Measurements from ENCODE around the gene ADCYAP1R1. TPM values are rescaled to one million over a fixed set of nuclear protein-coding genes. Genes with fewer than 3 reads are reported as not detected.

The ADCYAP1R1 gene
- total and polyA plus RNA-seq, 3 donors from 2014 or later = 3.2 to 4.8 (median 4.3) TPM

- Histone ChIP-seq H3K9me3 (no peaks in the 10 kb centered on the region), H3K4me1 (peaks cover 24% of the 10 kb centered on the region), H3K36me3 (ENCODE audit: low read depth, missing control alignments) (no peaks in the 10 kb centered on the region), H3K27ac (no peak overlapping the region), H3K27me3 (no peaks in the 10 kb centered on the region), H3K4me3 (no peak overlapping the region)
- TF ChIP-seq CTCF (IDR thresholded peaks at IDR 0.05) (no peak), POLR2A (IDR thresholded peaks at IDR 0.05) (no peak)
- intact Hi-C loops (cut with DNase I; ENCODE audit: low total_unique reads) = no loop called here
- WGBS, 2 donors = 67 to 70% methylated on average over 4 of the region's 4 CpGs
- no peak for DNase-seq
Measured at GRCh38 chr7:31066516-31067130, 14.5 kb downstream of the ADCYAP1R1 start.

DNA sequence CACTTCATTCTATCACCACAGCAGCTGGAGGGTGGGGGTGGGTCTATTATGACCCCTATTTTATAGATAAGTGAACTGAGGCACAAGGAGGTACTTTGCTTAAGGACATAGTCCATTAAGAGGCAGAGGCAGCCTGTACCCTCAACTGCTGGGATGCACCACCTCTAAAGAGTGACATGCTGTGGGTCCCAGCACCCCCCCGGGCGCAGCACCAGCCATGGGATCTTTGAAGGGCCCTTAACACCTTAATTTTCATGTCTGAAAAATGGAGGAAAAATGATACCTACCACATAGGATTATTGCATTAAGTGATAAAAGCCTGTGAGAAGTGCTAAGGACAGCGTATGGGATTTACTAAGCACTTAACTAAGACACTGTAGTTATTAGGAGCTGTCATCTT, 15.4 kb downstream of the ADCYAP1R1 start:
- intact Hi-C loops (cut with DNase I; ENCODE audit: low total_unique reads) = no loop called here
- TF ChIP-seq POLR2A (IDR thresholded peaks at IDR 0.05) (no peak), CTCF (IDR thresholded peaks at IDR 0.05) (no peak)
- no peaks in the 10 kb centered on the region for H3K36me3 ChIP-seq (ENCODE audit: low read depth, missing control alignments)
- WGBS, 2 donors = 63 to 91% methylated on average over 3 of the region's 3 CpGs
- H3K9me3 ChIP-seq = no peaks in the 10 kb centered on the region
- no peak for DNase-seq
- H3K4me1 ChIP-seq = peaks cover 24% of the 10 kb centered on the region
- no peak overlapping the region for H3K27ac ChIP-seq
- H3K4me3 ChIP-seq = no peak overlapping the region
- H3K27me3 ChIP-seq = no peaks in the 10 kb centered on the region

GRCh38 chr7:31068006-31068675, 16.0 kb downstream of the ADCYAP1R1 start:
- no peak overlapping the region for H3K27ac ChIP-seq
- H3K4me3 ChIP-seq = no peak overlapping the region
- H3K4me1 ChIP-seq = peaks cover 24% of the 10 kb centered on the region
- H3K27me3 ChIP-seq = no peaks in the 10 kb centered on the region
- intact Hi-C loops (cut with DNase I; ENCODE audit: low total_unique reads) = no loop called here
- no peak for DNase-seq
- no peaks in the 10 kb centered on the region for H3K36me3 ChIP-seq (ENCODE audit: low read depth, missing control alignments)
- 85 to 93% methylated on average over 13 to 16 of the region's 16 CpGs for WGBS, 2 donors
- no peak for TF ChIP-seq CTCF (IDR thresholded peaks at IDR 0.05)
- TF ChIP-seq POLR2A (IDR thresholded peaks at IDR 0.05) = no peak
- H3K9me3 ChIP-seq = no peaks in the 10 kb centered on the region

DNA sequence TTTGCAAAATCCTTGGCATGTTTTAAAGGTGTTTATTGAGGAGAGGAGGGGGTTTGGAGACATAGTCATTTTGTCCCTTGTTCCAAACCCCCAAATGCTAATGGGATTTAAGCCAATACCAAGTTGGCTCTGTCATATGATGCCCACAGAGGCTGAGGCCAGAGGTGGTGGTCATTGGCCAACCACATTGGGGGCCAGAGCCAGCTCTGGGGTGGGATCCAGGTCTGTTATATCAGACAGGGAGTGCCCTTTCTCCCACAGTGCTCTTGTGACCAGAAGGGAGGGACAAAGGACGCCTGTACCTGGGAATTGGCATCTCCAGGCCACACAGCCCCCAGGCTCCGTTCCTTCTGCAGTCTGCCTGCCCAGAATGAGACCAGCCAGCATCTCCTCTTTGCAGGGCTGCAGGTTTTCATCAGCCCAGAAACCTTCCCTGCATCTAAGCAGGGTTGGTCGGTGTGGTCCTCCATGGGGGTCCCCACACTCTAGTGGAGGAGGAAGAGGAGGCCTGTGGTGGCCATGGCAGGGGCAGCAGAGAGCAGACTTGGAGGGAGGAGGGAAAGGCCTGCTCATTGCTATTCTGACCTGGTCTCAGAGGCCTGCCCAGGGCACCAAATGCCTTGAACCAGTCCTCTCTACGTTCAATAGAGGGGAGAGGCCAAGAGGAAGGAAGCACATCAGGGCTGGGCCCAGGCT, 17.9 kb downstream of the ADCYAP1R1 start:
- Histone ChIP-seq H3K4me1 (peaks cover 32% of the 10 kb centered on the region), H3K9me3 (no peaks in the 10 kb centered on the region), H3K4me3 (no peak overlapping the region), H3K36me3 (ENCODE audit: low read depth, missing control alignments) (no peaks in the 10 kb centered on the region), H3K27ac (peak overlapping the region in 1 of 2 donors; percentile 46), H3K27me3 (no peaks in the 10 kb centered on the region)
- DNase-seq = no peak
- TF ChIP-seq POLR2A (IDR thresholded peaks at IDR 0.05) (no peak), CTCF (IDR thresholded peaks at IDR 0.05) (no peak)
- WGBS, 2 donors = 83 to 84% methylated on average over 4 of the region's 4 CpGs
- intact Hi-C loops (cut with DNase I; ENCODE audit: low total_unique reads) = no loop called here
